Neural cell (in vitro differentiated cells): ENCODE results near the gene RAD9A. TPM values are rescaled to one million over a fixed set of nuclear protein-coding genes. Genes with fewer than 3 reads are reported as not detected.

Experiments used
- H2AFZ ChIP-seq: fragments of 200-600, 300-800 bp; sonication (generic), shearing (Covaris generic); 2 replicates; pipeline ENCODE4 v1.6.0; 2014; ENCODE audit warnings: low read depth, mild to moderate bottlenecking, antibody characterized with exemption, low read length, moderate library complexity
- H3F3A ChIP-seq: fragments of 200-600 bp; shearing (Covaris generic); 2 replicates; pipeline ENCODE4 v1.6.1; 2016; ENCODE audit warnings: mild to moderate bottlenecking, moderate library complexity, mixed read lengths, antibody characterized with exemption, low read length; ENCODE audit not compliant: insufficient read depth, poor library complexity, severe bottlenecking
- H3K27ac ChIP-seq: fragments of 200-600, 300-800 bp; sonication (generic), shearing (Covaris generic); 2 replicates; pipeline ENCODE4 v1.5.1; 2014; ENCODE audit warnings: mild to moderate bottlenecking, low read length, moderate library complexity
- H3K27me3 ChIP-seq: fragments of 300-800, 200-600 bp; sonication (generic), shearing (Covaris generic); 2 replicates; pipeline ENCODE4 v1.6.0; 2014; ENCODE audit warnings: mild to moderate bottlenecking, low read depth, low read length, moderate library complexity; ENCODE audit not compliant: insufficient read depth
- H3K36me3 ChIP-seq: fragments of 300-800, 200-600 bp; sonication (generic), shearing (Covaris generic); 2 replicates; pipeline ENCODE4 v1.5.1; 2014; ENCODE audit warnings: mild to moderate bottlenecking, antibody characterized with exemption, low read length, moderate library complexity; ENCODE audit not compliant: insufficient read depth
- H3K4me2 ChIP-seq: fragments of 300-800, 200-600 bp; sonication (generic), shearing (Covaris generic); 2 replicates; pipeline ENCODE4 v1.6.0; 2014; ENCODE audit warnings: mild to moderate bottlenecking, low read length
- H3K4me3 ChIP-seq: fragments of 300-800, 200-600 bp; sonication (generic), shearing (Covaris generic); 2 replicates; pipeline ENCODE4 v1.5.1; 2014; ENCODE audit warnings: mild to moderate bottlenecking, low read length, moderate library complexity
- H3K79me2 ChIP-seq: fragments of 200-600 bp; shearing (Covaris generic); replicated peaks from 2 replicates; pipeline ENCODE4 v1.6.0; 2014; ENCODE audit warnings: mild to moderate bottlenecking, low read length, moderate library complexity; ENCODE audit not compliant: insufficient read depth
- H3K9ac ChIP-seq: fragments of 300-800, 200-600 bp; sonication (generic), shearing (Covaris generic); 2 replicates; pipeline ENCODE4 v1.6.1; 2016; ENCODE audit warnings: mild to moderate bottlenecking, low read length, mixed read lengths
- H3K9me2 ChIP-seq: fragments of 200-600 bp; shearing (Covaris generic); 2 replicates; pipeline ENCODE4 v1.6.1; 2016; ENCODE audit warnings: mild to moderate bottlenecking, low read length, mixed read lengths; ENCODE audit not compliant: insufficient read depth
- H3K9me3 ChIP-seq: fragments of 200-600, 300-800 bp; sonication (generic), shearing (Covaris generic); 2 replicates; pipeline ENCODE4 v1.6.1; 2016; ENCODE audit warnings: mild to moderate bottlenecking, mixed run types, low read length, moderate library complexity, mixed read lengths
- H4K20me1 ChIP-seq: fragments of 200-600 bp; shearing (Covaris generic); 2 replicates; pipeline ENCODE4 v1.6.1; 2016; ENCODE audit warnings: mild to moderate bottlenecking, mixed run types; ENCODE audit not compliant: insufficient read depth
- CTCF ChIP-seq: fragments of 450-650 bp; IDR thresholded peaks from 2 replicates; pipeline ENCODE4 v1.5.1; 2014; ENCODE audit warnings: antibody characterized with exemption, mild to moderate bottlenecking, moderate library complexity; ENCODE audit not compliant: poor library complexity, severe bottlenecking
- EP300 ChIP-seq: fragments of 450-650 bp; conservative IDR thresholded peaks from 2 replicates; pipeline ENCODE4 v1.6.1; 2014; ENCODE audit warnings: antibody characterized with exemption, mild to moderate bottlenecking, moderate library complexity; ENCODE audit not compliant: poor library complexity, severe bottlenecking
- EZH2 ChIP-seq: fragments of 200-600, 300-800 bp; shearing (Covaris generic), sonication (generic); IDR thresholded peaks from 2 replicates; pipeline ENCODE4 v1.6.1; 2014; ENCODE audit warnings: antibody characterized with exemption, low read length, borderline replicate concordance, mild to moderate bottlenecking; ENCODE audit not compliant: insufficient read depth, poor library complexity, severe bottlenecking
- MXI1 ChIP-seq: fragments of 450-650 bp; conservative IDR thresholded peaks from 2 replicates; pipeline ENCODE4 v1.6.1; 2014; ENCODE audit warnings: antibody characterized with exemption, mild to moderate bottlenecking; ENCODE audit not compliant: poor library complexity, severe bottlenecking
- POLR2AphosphoS5 ChIP-seq: IDR thresholded peaks from 2 replicates; pipeline ENCODE4 v1.6.1; 2012
- RAD21 ChIP-seq: fragments of 450-650 bp; conservative IDR thresholded peaks from 2 replicates; pipeline ENCODE4 v1.6.1; 2014; ENCODE audit warnings: antibody characterized with exemption, mild to moderate bottlenecking, moderate library complexity
- REST ChIP-seq: IDR thresholded peaks from 2 replicates; pipeline ENCODE4 v1.6.1; 2012; ENCODE audit warnings: borderline replicate concordance
- SMC3 ChIP-seq: fragments of 450-650 bp; conservative IDR thresholded peaks from 2 replicates; pipeline ENCODE4 v1.6.1; 2014; ENCODE audit warnings: antibody characterized with exemption, mild to moderate bottlenecking, moderate library complexity; ENCODE audit not compliant: poor library complexity
- polyA plus RNA-seq: library from polyadenylated mRNA; depleted of rRNA; stranded (reverse); fragments of >200 nt; gene quantifications from 2 replicates; pipeline ENCODE4 v1.2.3, GENCODE V29; 2014

Gene RAD9A
- polyA plus RNA-seq, 1 donor from 2014 or later, result 59.6 TPM

- no peaks in the 10 kb centered on the region for H3K79me2 ChIP-seq
Observed at GRCh38 chr11:67370351-67371076, 21.3 kb upstream of the RAD9A start.

GRCh38 chr11:67371189-67371910, 20.4 kb upstream of the RAD9A start:
- no peak overlapping the region for H3K4me2 ChIP-seq
- H3K9ac ChIP-seq, result no peak overlapping the region
- no peaks in the 10 kb centered on the region for H3K79me2 ChIP-seq
- H4K20me1 ChIP-seq, result no peaks in the 10 kb centered on the region
- TF ChIP-seq EP300 (no peak), CTCF (peak; percentile 34), POLR2AphosphoS5 (no peak)
- H3K4me3 ChIP-seq, result no peak overlapping the region
- H2AFZ ChIP-seq, result no peak overlapping the region
- no peaks in the 10 kb centered on the region for H3K9me2 ChIP-seq
- no peaks in the 10 kb centered on the region for H3F3A ChIP-seq
- H3K27ac ChIP-seq, result no peak overlapping the region
- H3K9me3 ChIP-seq, result no peaks in the 10 kb centered on the region
- no peaks in the 10 kb centered on the region for H3K36me3 ChIP-seq
- H3K27me3 ChIP-seq, result peaks cover 39% of the 10 kb centered on the region

More at GRCh38 chr11:67370351-67371076, 21.3 kb upstream of the RAD9A start:
- no peak overlapping the region for H2AFZ ChIP-seq
- H3K9me2 ChIP-seq, result no peaks in the 10 kb centered on the region
- no peaks in the 10 kb centered on the region for H3K9me3 ChIP-seq
- TF ChIP-seq SMC3 (no peak), REST (no peak), MXI1 (no peak)
- no peaks in the 10 kb centered on the region for H3F3A ChIP-seq
- H3K4me3 ChIP-seq, result no peak overlapping the region
- no peaks in the 10 kb centered on the region for H4K20me1 ChIP-seq
- no peak overlapping the region for H3K27ac ChIP-seq
- H3K9ac ChIP-seq, result no peak overlapping the region
- peaks cover 31% of the 10 kb centered on the region for H3K27me3 ChIP-seq
- no peak overlapping the region for H3K4me2 ChIP-seq
- no peaks in the 10 kb centered on the region for H3K36me3 ChIP-seq

GRCh38 chr11:67371911-67372320, 19.9 kb upstream of the RAD9A start:
- H3K27ac ChIP-seq, result no peak overlapping the region
- no peaks in the 10 kb centered on the region for H3K79me2 ChIP-seq
- TF ChIP-seq SMC3 (no peak), MXI1 (no peak), CTCF (no peak), EP300 (no peak), RAD21 (no peak), EZH2 (no peak), REST (no peak)

More at GRCh38 chr11:67371911-67372320, 19.9 kb upstream of the RAD9A start:
- Histone ChIP-seq H3K9me3 (no peaks in the 10 kb centered on the region), H3K36me3 (no peaks in the 10 kb centered on the region), H2AFZ (no peak overlapping the region), H3K9me2 (no peaks in the 10 kb centered on the region), H4K20me1 (no peaks in the 10 kb centered on the region), H3K4me2 (no peak overlapping the region), H3K9ac (no peak overlapping the region), H3F3A (no peaks in the 10 kb centered on the region), H3K27me3 (peaks cover 42% of the 10 kb centered on the region), H3K4me3 (peak overlapping the region; percentile 64)
